CD4-positive, alpha-beta T cell treated with Interleukin-6 for 4 hours (primary cell): Measurements from ENCODE around the gene SGCE.
A peak's percentile ranks its signal among the peaks of the same experiment; 100 is the strongest.

Experiments
- DNase-seq: peaks from one replicate; pipeline ENCODE4 v3.0.0-alpha.2; 2020; ENCODE audit warnings: mixed read lengths

Gene SGCE

GRCh38 chr7:94658826-94659225 is 2.9 kb upstream of the SGCE start:
- no peak for DNase-seq

- peak; percentile 96 for DNase-seq
Observed at GRCh38 chr7:94657771-94658693, 2.1 kb upstream of the SGCE start.

GRCh38 chr7:94656925-94657731 is 1.2 kb upstream of the SGCE start:
- DNase-seq: peak; percentile 33

GRCh38 chr7:94656658-94656924 is 658 bp upstream of the SGCE start:
- DNase-seq: no peak

GRCh38 chr7:94655126-94655847 is 646 bp downstream of the SGCE start:
- DNase-seq: no peak

- no peak for DNase-seq
Observed at GRCh38 chr7:94654783-94655125, 1.2 kb downstream of the SGCE start.

GRCh38 chr7:94650147-94651051 is 5.5 kb downstream of the SGCE start:
- no peak for DNase-seq

- no peak for DNase-seq
Observed at GRCh38 chr7:94649450-94649849, 6.5 kb downstream of the SGCE start.

GRCh38 chr7:94648731-94649130 is 7.2 kb downstream of the SGCE start:
- DNase-seq: no peak

- DNase-seq: no peak
Observed at GRCh38 chr7:94647295-94647694, 8.6 kb downstream of the SGCE start.

GRCh38 chr7:94643771-94644545 is 12.0 kb downstream of the SGCE start:
- DNase-seq: no peak

GRCh38 chr7:94642838-94643653 is 12.9 kb downstream of the SGCE start:
- DNase-seq: no peak

- DNase-seq: no peak
Observed at GRCh38 chr7:94639384-94639783, 16.5 kb downstream of the SGCE start.

GRCh38 chr7:94635687-94636086 is 20.2 kb downstream of the SGCE start:
- no peak for DNase-seq

- DNase-seq: no peak
Observed at GRCh38 chr7:94634502-94634901, 21.4 kb downstream of the SGCE start.

GRCh38 chr7:94633687-94634086 is 22.2 kb downstream of the SGCE start:
- no peak for DNase-seq

- no peak for DNase-seq
Observed at GRCh38 chr7:94633014-94633341, 23.0 kb downstream of the SGCE start.

- no peak for DNase-seq
Observed at GRCh38 chr7:94632338-94633013, 23.5 kb downstream of the SGCE start.

GRCh38 chr7:94630855-94631254 is 25.1 kb downstream of the SGCE start:
- no peak for DNase-seq

- no peak for DNase-seq
Observed at GRCh38 chr7:94623820-94624219, 32.1 kb downstream of the SGCE start.
